SK-N-MC (cell line): ENCODE data around the gene YBX1.
"Not testable (repeated sequence)": the region's sequence is repeated elsewhere in the genome, so short reads cannot be mapped to it uniquely, and the experiment has no call there.

Source experiments
- EZH2 ChIP-seq: fragments of 200-600 bp; sonication (generic); IDR thresholded peaks from one replicate; pipeline ENCODE4 v1.6.1; 2017; ENCODE audit warnings: antibody characterized with exemption
- FOXP2 ChIP-seq: optimal IDR thresholded peaks from 2 replicates; pipeline ENCODE3; 2011; ENCODE audit warnings: mild to moderate bottlenecking, moderate library complexity; ENCODE audit not compliant: insufficient read depth; ENCODE audit errors: extremely low read length, control extremely low read depth
- POLR2AphosphoS5 ChIP-seq: IDR thresholded peaks from 2 replicates; pipeline ENCODE4 v1.6.1; 2012; ENCODE audit warnings: mild to moderate bottlenecking, low read depth, low read length, borderline replicate concordance

DNA sequence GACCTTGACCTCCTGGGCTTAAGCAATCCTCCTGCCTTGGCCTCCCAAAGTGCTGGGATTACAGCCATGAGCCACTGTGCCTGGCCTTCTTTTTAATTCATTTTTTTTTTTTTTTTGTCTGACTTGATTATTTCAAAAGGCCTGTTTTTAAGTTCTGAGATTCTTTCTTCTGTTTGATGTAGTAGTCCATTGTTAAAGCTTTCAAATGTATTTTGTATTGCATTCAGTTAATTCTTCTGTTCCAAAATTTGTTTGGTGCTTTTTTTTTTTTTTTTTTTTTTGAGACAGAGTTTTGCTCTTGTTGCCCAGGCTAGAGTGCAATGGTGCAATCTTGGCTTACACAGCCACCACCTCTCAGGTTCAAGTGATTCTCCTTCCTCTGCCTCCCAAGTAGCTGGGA is 32.2 kb downstream of the YBX1 start:
- not testable (repeated sequence) for TF ChIP-seq EZH2, POLR2AphosphoS5, FOXP2
